GM12872 (cell line): Measurements from ENCODE around the gene ADK.

Experiments used
- TF ChIP-seq, protein P1 (sequence below): IDR thresholded peaks from 3 replicates; pipeline ENCODE4 v1.5.1; 2011; ENCODE audit warnings: low read depth, mild to moderate bottlenecking, low read length, moderate library complexity; ENCODE audit not compliant: insufficient read depth

Gene ADK

DNA sequence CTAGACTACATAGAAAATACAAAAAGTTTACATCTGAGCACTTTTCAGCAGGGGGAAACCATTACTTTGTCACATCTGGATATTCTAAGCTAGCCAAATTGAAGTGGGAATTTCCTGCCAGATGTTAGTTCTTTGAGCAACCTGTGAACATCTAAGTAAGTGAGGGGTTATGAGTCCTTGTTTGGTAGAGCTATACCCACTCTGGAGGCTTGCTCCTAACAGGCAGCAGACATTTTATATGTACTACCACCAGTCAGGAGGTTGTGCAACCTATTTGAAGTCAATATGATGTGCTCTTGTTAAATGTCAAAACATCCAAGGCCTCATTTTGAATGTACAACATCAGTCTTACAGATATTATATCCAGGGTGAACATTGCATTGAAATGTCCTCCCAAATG, 532.0 kb downstream of the ADK start:
- TF ChIP-seq, protein P1, sequence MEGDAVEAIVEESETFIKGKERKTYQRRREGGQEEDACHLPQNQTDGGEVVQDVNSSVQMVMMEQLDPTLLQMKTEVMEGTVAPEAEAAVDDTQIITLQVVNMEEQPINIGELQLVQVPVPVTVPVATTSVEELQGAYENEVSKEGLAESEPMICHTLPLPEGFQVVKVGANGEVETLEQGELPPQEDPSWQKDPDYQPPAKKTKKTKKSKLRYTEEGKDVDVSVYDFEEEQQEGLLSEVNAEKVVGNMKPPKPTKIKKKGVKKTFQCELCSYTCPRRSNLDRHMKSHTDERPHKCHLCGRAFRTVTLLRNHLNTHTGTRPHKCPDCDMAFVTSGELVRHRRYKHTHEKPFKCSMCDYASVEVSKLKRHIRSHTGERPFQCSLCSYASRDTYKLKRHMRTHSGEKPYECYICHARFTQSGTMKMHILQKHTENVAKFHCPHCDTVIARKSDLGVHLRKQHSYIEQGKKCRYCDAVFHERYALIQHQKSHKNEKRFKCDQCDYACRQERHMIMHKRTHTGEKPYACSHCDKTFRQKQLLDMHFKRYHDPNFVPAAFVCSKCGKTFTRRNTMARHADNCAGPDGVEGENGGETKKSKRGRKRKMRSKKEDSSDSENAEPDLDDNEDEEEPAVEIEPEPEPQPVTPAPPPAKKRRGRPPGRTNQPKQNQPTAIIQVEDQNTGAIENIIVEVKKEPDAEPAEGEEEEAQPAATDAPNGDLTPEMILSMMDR = no peak

DNA sequence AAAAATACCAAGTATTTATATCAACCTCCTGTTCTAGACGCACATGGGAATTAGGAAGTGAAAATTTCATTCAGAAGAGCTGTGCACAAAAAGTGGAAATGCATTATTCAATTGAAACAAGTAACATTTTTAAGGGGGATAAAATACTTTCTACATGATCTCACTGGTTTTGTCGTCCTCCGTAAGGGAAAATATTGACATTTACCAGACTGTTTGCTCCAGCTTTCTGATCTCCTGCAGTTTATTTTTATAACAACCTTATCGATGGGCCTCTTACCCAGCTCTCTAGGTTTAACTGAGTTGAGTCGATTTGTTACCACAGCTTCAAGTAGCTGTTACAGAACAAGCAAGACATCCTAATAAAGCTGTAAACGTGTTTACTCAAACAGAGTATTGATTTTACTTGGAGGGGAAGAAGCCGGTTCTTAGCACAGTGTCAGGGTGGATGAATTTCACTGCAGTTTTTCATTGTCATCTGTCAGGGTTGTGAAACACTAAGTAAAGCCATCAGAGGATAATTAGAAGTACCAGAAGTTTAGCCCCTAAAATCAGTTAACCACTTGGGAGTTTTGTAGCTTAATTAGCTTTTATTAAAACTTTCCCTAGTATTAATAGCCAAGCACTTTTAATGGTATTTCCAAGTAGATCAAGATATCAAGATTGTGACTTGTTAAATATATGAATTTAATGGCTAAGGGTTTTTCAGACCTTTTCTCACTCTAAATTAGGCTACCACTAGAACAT, 532.8 kb downstream of the ADK start:
- TF ChIP-seq, protein P1 = no peak

- TF ChIP-seq, protein P1 = no peak
Observed at GRCh38 chr10:74684462-74684861, 533.4 kb downstream of the ADK start.

DNA sequence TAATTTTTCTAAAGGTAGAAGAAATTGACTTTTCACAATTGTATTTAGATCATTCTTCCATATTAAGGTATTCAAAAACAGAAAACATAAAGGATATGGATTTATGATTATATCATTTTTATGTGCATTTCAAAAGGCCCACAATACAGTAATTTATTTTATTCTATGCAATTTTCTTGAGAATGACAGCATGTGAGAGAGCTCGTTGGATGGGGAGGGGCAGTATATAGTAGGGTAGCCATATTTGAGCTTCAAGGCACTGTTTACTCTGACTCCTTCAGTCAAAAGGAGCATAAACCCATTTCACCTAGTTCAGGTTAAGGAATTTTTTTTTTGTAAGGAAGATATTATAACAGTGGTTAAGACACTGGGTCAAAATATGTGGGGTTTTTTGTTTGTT, 534.5 kb downstream of the ADK start:
- TF ChIP-seq, protein P1 = no peak

DNA sequence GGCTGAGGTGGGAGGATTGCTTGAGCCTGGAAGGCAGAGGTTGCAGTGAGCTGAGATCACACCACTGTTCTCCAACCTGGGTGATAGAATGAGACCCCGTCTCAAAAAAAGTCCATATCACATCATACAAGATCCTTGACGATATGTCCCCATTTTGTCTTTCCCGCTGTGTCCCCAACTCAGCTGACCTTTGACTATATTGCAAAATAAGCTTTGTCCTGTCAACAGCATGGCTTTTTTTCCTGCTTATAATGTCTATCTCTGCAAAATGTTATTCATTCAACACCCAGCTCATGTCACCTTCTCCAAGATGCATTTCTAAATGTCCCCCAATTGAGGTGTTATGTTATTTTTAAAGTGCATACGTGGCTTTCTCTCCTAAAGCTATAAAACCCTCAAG, 539.4 kb downstream of the ADK start:
- TF ChIP-seq, protein P1 = no peak

- TF ChIP-seq, protein P1 = no peak
Observed at GRCh38 chr10:74691164-74691563, 540.1 kb downstream of the ADK start.

DNA sequence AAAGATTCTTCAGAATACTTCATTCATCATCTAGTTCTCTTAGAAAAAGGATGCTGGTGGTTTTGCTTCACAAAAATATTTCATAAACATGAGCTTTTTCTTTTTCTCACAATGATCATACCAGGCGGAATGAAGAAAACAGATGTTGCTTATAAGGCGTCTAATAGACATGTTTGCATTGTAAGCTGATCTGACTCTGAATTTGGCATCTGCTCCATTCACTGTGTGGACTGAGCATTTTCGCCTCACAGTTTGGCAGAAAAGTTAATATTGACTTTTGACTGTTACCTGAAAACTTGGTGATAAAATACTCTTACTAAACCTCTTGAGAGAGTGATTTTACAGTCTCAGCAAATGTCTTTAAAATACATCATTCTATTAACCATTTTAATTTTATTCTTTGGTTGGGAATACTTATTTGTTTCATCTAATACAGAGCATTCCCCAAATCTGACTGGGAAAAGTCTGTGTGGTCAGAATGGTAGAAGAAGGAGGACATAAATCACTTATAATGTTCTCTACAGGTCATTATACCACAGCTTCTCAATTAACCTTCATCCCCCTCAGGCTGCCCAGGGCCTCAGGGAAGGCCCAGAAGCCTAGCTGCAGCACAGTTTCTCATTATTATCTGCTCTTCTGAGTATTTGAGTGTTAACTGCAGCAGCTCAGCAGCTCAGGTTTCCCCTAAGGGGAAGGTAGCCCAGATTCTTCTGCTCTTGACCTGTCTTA, 553.8 kb downstream of the ADK start:
- TF ChIP-seq, protein P1 = no peak
